MM.1S (cell line): Measurements from ENCODE around the gene PRSS56.

ENCODE experiments used
- DNase-seq: peaks from one replicate; pipeline ENCODE4 v3.0.0-alpha.2; 2015
- H2AFZ ChIP-seq: fragments of 300-600 bp; sonication (generic); 2 replicates; pipeline ENCODE4 v1.6.0; 2016; ENCODE audit warnings: antibody characterized with exemption, low read length
- H3F3A ChIP-seq: fragments of 300-600 bp; sonication (generic); 2 replicates; pipeline ENCODE4 v1.6.1; 2016; ENCODE audit warnings: mild to moderate bottlenecking, antibody characterized with exemption, low read length, moderate library complexity, mixed read lengths; ENCODE audit not compliant: insufficient read depth
- H3K27ac ChIP-seq: fragments of 300-600 bp; sonication (generic); 2 replicates; pipeline ENCODE4 v1.5.1; 2016; ENCODE audit warnings: mild to moderate bottlenecking, low read length
- H3K27me3 ChIP-seq: fragments of 300-600 bp; sonication (generic); replicated peaks from 2 replicates; pipeline ENCODE4 v1.6.0; 2016; ENCODE audit warnings: low read length; ENCODE audit not compliant: insufficient read depth
- H3K36me3 ChIP-seq: fragments of 300-600 bp; sonication (generic); replicated peaks from 2 replicates; pipeline ENCODE4 v1.6.1; 2016; ENCODE audit warnings: mild to moderate bottlenecking, low read length, mixed read lengths; ENCODE audit not compliant: insufficient read depth
- H3K4me1 ChIP-seq: fragments of 300-600 bp; sonication (generic); 2 replicates; pipeline ENCODE4 v1.6.1; 2016; ENCODE audit warnings: low read length, mixed read lengths
- H3K4me2 ChIP-seq: fragments of 300-600 bp; sonication (generic); 2 replicates; pipeline ENCODE4 v1.6.0; 2016; ENCODE audit warnings: low read depth, low read length
- H3K4me3 ChIP-seq: fragments of 300-600 bp; sonication (generic); 2 replicates; pipeline ENCODE4 v1.5.1; 2016; ENCODE audit warnings: low read length, mixed read lengths
- H3K79me2 ChIP-seq: fragments of 300-600 bp; sonication (generic); 2 replicates; pipeline ENCODE4 v1.6.1; 2016; ENCODE audit warnings: mixed run types, low read length, mixed read lengths
- H3K9ac ChIP-seq: fragments of 300-600 bp; sonication (generic); 2 replicates; pipeline ENCODE4 v1.6.1; 2016; ENCODE audit warnings: low read length, mixed read lengths
- H3K9me2 ChIP-seq: fragments of 300-600 bp; sonication (generic); replicated peaks from 2 replicates; pipeline ENCODE4 v1.6.1; 2016; ENCODE audit warnings: mild to moderate bottlenecking, low read length, mixed read lengths; ENCODE audit not compliant: insufficient read depth
- H3K9me3 ChIP-seq: fragments of 300-600 bp; sonication (generic); replicated peaks from 2 replicates; pipeline ENCODE4 v1.6.1; 2016; ENCODE audit warnings: mild to moderate bottlenecking, low read length, mixed read lengths; ENCODE audit not compliant: insufficient read depth
- H4K20me1 ChIP-seq: fragments of 300-600 bp; sonication (generic); 2 replicates; pipeline ENCODE4 v1.6.1; 2016; ENCODE audit warnings: mild to moderate bottlenecking, low read length, moderate library complexity, mixed read lengths; ENCODE audit not compliant: insufficient read depth
- EZH2 ChIP-seq: fragments of 300-600 bp; sonication (generic); optimal IDR thresholded peaks from 2 replicates; pipeline ENCODE3; 2017; ENCODE audit warnings: low read depth, mild to moderate bottlenecking, antibody characterized with exemption, low read length, mixed read lengths
- EZH2phosphoT487 ChIP-seq: fragments of 300-600 bp; sonication (generic); IDR thresholded peaks from 2 replicates; pipeline ENCODE4 v1.6.1; 2018; ENCODE audit warnings: antibody characterized with exemption, low read length
- TF ChIP-seq, protein P1 (sequence below): fragments of 300-600 bp; sonication (generic); IDR thresholded peaks from 2 replicates; pipeline ENCODE4 v1.5.1; 2016; ENCODE audit warnings: antibody characterized with exemption, low read length, mixed read lengths

Gene PRSS56

DNA sequence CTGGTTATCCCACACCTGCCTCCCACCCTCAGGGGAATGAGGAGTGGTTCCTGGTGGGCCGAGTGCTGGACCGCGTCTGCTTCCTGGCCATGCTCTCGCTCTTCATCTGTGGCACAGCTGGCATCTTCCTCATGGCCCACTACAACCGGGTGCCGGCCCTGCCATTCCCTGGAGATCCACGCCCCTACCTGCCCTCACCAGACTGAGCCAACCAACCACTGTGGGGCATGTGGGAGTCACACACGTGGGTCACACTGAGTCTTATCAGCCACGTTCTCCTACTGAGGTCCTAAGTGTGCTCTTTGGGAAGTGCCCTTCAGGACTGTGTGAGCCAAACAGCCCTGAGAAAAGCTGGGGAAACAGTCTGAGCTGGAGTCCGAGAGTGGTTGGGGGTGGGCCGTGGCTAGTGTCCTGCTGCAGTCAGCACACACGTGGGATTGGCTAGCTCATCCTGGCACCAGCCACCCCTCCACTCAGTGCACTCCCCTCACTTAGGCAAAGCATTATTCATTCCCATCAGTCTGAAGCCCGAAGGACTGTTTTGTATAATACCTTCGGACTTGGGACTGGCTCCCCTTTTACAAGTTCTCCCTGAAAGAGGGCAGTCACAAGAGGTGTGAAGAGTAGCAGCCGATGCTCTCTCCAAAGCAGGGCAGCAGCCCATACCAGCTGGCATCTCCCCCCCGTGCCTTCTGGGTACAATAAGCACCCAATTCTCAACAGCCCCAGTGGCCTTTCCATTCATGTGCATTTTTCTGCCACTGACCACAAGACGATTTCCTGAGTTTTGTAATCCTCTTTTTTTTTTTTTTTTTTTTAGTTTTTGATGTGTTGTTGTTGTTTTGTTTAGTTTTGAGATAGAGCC lies 25.6 kb downstream of the PRSS56 start:
- H4K20me1 ChIP-seq = no peaks in the 10 kb centered on the region
- no peak overlapping the region for H3K9ac ChIP-seq
- no peaks in the 10 kb centered on the region; the same call in 1 of the 2 replicates for H3F3A ChIP-seq
- no peak for DNase-seq
- no peaks in the 10 kb centered on the region for H3K9me3 ChIP-seq
- H3K36me3 ChIP-seq = no peaks in the 10 kb centered on the region
- H3K27me3 ChIP-seq = no peaks in the 10 kb centered on the region
- H3K4me1 ChIP-seq = no peaks in the 10 kb centered on the region
- H2AFZ ChIP-seq = no peak overlapping the region
- no peak overlapping the region for H3K27ac ChIP-seq
- H3K4me3 ChIP-seq = no peak overlapping the region
- TF ChIP-seq EZH2 = no peak
- TF ChIP-seq EZH2phosphoT487 = no peak
- no peak overlapping the region for H3K4me2 ChIP-seq
- H3K9me2 ChIP-seq = no peaks in the 10 kb centered on the region
- peaks cover 10% of the 10 kb centered on the region for H3K79me2 ChIP-seq

DNA sequence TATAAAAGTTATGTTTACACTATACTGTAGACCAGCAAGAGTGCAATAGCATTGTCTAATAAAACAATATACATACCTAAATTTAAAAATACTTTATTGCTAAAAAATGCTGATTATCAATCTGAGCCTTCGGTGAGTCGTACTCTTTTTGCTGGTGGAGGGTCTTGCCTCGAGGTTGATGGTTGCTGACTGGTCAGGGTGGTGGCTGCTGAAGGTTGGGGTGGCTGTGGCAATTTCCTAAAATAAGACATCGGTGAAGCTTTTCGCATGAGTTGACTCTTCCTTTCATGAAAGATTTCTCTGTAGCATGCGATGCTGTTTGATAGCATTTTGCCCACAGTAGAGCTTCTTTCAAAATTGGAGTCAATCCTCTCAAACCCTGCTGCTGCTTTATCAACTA lies 27.8 kb downstream of the PRSS56 start:
- Histone ChIP-seq H3K4me3 (no peak overlapping the region), H3K9me2 (no peaks in the 10 kb centered on the region), H3K27ac (no peak overlapping the region), H2AFZ (no peak overlapping the region), H4K20me1 (no peaks in the 10 kb centered on the region), H3K4me1 (peaks cover 6% of the 10 kb centered on the region; the same call in 1 of the 2 replicates), H3K9ac (no peak overlapping the region), H3K9me3 (no peaks in the 10 kb centered on the region), H3K4me2 (no peak overlapping the region), H3K36me3 (no peaks in the 10 kb centered on the region), H3K27me3 (no peaks in the 10 kb centered on the region), H3F3A (no peaks in the 10 kb centered on the region; the same call in 1 of the 2 replicates), H3K79me2 (peaks cover 33% of the 10 kb centered on the region)
- TF ChIP-seq, protein P1, sequence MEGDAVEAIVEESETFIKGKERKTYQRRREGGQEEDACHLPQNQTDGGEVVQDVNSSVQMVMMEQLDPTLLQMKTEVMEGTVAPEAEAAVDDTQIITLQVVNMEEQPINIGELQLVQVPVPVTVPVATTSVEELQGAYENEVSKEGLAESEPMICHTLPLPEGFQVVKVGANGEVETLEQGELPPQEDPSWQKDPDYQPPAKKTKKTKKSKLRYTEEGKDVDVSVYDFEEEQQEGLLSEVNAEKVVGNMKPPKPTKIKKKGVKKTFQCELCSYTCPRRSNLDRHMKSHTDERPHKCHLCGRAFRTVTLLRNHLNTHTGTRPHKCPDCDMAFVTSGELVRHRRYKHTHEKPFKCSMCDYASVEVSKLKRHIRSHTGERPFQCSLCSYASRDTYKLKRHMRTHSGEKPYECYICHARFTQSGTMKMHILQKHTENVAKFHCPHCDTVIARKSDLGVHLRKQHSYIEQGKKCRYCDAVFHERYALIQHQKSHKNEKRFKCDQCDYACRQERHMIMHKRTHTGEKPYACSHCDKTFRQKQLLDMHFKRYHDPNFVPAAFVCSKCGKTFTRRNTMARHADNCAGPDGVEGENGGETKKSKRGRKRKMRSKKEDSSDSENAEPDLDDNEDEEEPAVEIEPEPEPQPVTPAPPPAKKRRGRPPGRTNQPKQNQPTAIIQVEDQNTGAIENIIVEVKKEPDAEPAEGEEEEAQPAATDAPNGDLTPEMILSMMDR = no peak
- no peak for TF ChIP-seq EZH2
- TF ChIP-seq EZH2phosphoT487 = no peak
- no peak for DNase-seq

DNA sequence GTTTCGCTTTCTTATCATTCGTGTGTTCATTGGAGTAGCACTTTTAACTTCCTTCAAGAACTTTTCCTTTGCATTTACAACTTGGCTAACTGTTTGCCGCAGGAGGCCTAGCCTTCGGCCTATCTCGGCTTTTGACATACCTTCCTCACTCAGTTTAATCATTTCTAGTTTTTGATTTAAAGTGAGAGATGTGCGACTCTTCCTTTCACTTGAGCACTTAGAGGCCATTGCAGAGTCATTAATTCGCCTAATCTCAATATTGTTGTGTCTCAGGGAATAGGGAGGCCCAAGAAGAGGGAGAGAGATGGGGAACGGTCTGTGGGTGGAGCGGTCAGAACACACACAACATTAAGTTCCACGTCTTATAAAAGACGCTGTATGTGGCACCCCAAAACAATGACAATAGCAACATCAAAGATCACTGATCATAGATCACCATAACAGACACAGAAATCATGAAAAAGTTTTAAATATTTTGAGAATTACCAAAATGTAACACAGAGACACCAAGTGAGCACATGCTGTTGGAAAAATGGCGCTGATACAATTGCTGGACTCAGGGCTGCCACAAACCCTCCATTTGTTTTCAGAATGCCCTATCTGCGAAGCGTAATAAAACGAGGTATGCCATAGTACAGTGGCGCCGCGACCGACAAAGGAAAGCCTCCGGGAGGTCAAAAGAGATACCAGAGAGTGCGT lies 29.6 kb downstream of the PRSS56 start:
- H3K79me2 ChIP-seq = peaks cover 51% of the 10 kb centered on the region
- no peaks in the 10 kb centered on the region for H3K9me2 ChIP-seq
- H3K4me3 ChIP-seq = peak overlapping the region; percentile 75
- H2AFZ ChIP-seq = peak overlapping the region; percentile 83
- H3K9ac ChIP-seq = peak overlapping the region; percentile 97
- no peaks in the 10 kb centered on the region for H3K9me3 ChIP-seq
- no peaks in the 10 kb centered on the region; the same call in none of the 2 replicates for H3F3A ChIP-seq
- H3K4me1 ChIP-seq = peaks cover 6% of the 10 kb centered on the region; the same call in 1 of the 2 replicates
- H4K20me1 ChIP-seq = no peaks in the 10 kb centered on the region
- H3K27ac ChIP-seq = peak overlapping the region; percentile 89; the same call in 1 of the 2 replicates
- peak overlapping the region; percentile 79 for H3K4me2 ChIP-seq
- no peaks in the 10 kb centered on the region for H3K27me3 ChIP-seq
- no peak for TF ChIP-seq EZH2phosphoT487
- TF ChIP-seq, protein P1 = no peak
- TF ChIP-seq EZH2 = no peak
- no peak for DNase-seq
- H3K36me3 ChIP-seq = no peaks in the 10 kb centered on the region
